Neural progenitor cell (in vitro differentiated cells): ENCODE measurements around the gene ACACA. TPM values are rescaled to one million over a fixed set of nuclear protein-coding genes. Genes with fewer than 3 reads are reported as not detected.

Source experiments
- DNase-seq: peaks from one replicate; pipeline ENCODE4 v3.0.0-alpha.2; 2016; ENCODE audit warnings: low spot score
- H2AFZ ChIP-seq: fragments of 200-600 bp; sonication (generic); replicated peaks from 2 replicates; pipeline ENCODE4 v1.6.1; 2016; ENCODE audit warnings: antibody characterized with exemption
- H3F3A ChIP-seq: fragments of 200-600 bp; sonication (generic); 2 replicates; pipeline ENCODE4 v1.6.1; 2016; ENCODE audit warnings: antibody characterized with exemption, low read depth
- H3K27ac ChIP-seq: fragments of 200-600 bp; sonication (generic); 2 replicates; pipeline ENCODE4 v1.5.1; 2016; ENCODE audit warnings: mild to moderate bottlenecking
- H3K27me3 ChIP-seq: fragments of 200-600 bp; sonication (generic); 2 replicates; pipeline ENCODE4 v1.6.1; 2016; ENCODE audit warnings: mild to moderate bottlenecking, moderate library complexity
- H3K36me3 ChIP-seq: fragments of 200-600 bp; sonication (generic); 2 replicates; pipeline ENCODE4 v1.5.1; 2016
- H3K4me1 ChIP-seq: fragments of 200-600 bp; sonication (generic); 2 replicates; pipeline ENCODE4 v1.6.1; 2016; ENCODE audit warnings: mixed run types
- H3K4me2 ChIP-seq: fragments of 200-600 bp; sonication (generic); 2 replicates; pipeline ENCODE4 v1.6.1; 2016
- H3K4me3 ChIP-seq: fragments of 200-600 bp; sonication (generic); 2 replicates; pipeline ENCODE4 v1.5.1; 2016
- H3K79me2 ChIP-seq: fragments of 200-600 bp; sonication (generic); 2 replicates; pipeline ENCODE4 v1.6.1; 2016; ENCODE audit warnings: low read depth
- H3K9ac ChIP-seq: fragments of 200-600 bp; sonication (generic); 2 replicates; pipeline ENCODE4 v1.6.1; 2016
- H3K9me3 ChIP-seq: fragments of 200-600 bp; sonication (generic); 2 replicates; pipeline ENCODE4 v1.5.1; 2016; ENCODE audit warnings: low read depth
- H4K20me1 ChIP-seq: fragments of 200-600 bp; sonication (generic); 2 replicates; pipeline ENCODE4 v1.6.1; 2016; ENCODE audit warnings: low read depth
- H3K27ac Mint-ChIP-seq: 3 replicates; pipeline ENCODE4 v1.8.0; 2021; ENCODE audit warnings: mixed read lengths
- H3K27me3 Mint-ChIP-seq: 2 replicates; pipeline ENCODE4 v1.8.0; 2022; ENCODE audit warnings: low read depth, mild to moderate bottlenecking, inconsistent platforms, moderate library complexity, mixed read lengths; ENCODE audit not compliant: insufficient read depth
- H3K36me3 Mint-ChIP-seq: 3 replicates; pipeline ENCODE4 v1.8.0; 2021; ENCODE audit warnings: mixed read lengths
- H3K4me1 Mint-ChIP-seq: 3 replicates; pipeline ENCODE4 v1.8.0; 2021; ENCODE audit warnings: mixed read lengths
- H3K4me3 Mint-ChIP-seq: 3 replicates; pipeline ENCODE4 v1.8.0; 2021; ENCODE audit warnings: mild to moderate bottlenecking, moderate library complexity, mixed read lengths
- H3K9me3 Mint-ChIP-seq: 3 replicates; pipeline ENCODE4 v1.8.0; 2020; ENCODE audit warnings: mixed read lengths
- EZH2 ChIP-seq: fragments of 200-600 bp; sonication (generic); IDR thresholded peaks from 2 replicates; pipeline ENCODE4 v1.6.1; 2017; ENCODE audit warnings: antibody characterized with exemption, mild to moderate bottlenecking, moderate library complexity
- EZH2phosphoT487 ChIP-seq: fragments of 200-600 bp; sonication (generic); IDR thresholded peaks from 2 replicates; pipeline ENCODE4 v1.6.1; 2017; ENCODE audit warnings: antibody characterized with exemption
- total RNA-seq: library from RNA; depleted of rRNA; stranded (reverse); fragments of >200 nt; gene quantifications from 2 replicates; pipeline ENCODE4 v1.2.3, GENCODE V29; 2015; ENCODE audit warnings: low replicate concordance
- TF ChIP-seq, protein P1 (sequence below): fragments of 200-600 bp; sonication (generic); IDR thresholded peaks from 2 replicates; pipeline ENCODE4 v1.5.1; 2017; ENCODE audit warnings: antibody characterized with exemption, mild to moderate bottlenecking

Gene ACACA
- total RNA-seq, 1 donor from 2014 or later: 88.6 TPM

DNA sequence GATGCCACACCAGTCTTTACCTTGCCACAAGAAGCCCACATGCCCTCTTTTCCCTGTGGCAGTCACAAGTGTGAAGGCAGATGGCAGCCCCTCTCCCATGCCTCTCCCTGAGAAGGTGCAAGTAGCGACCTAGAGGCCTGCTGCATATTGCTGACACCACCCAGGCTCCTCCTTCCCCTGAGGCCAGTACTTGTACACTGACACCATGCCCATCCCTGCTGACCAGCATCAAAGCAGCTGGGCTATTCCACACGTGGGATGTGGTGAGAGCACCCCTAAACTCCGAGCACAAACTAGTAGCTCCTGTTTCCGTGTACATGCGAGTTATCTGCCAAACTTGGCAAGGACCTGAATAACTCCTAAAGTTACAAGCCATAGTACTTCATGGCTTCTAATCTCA lies 308.5 kb downstream of the ACACA start:
- no peak overlapping the region for H3K27ac ChIP-seq
- H3K27me3 ChIP-seq: no peaks in the 10 kb centered on the region
- H3K4me3 ChIP-seq: no peak overlapping the region
- H3K9ac ChIP-seq: no peak overlapping the region
- H3K9me3 ChIP-seq: no peaks in the 10 kb centered on the region
- no peak for DNase-seq
- Mint-ChIP-seq H3K4me3 (no peak overlapping the region), H3K27ac (no peak overlapping the region), H3K36me3 (peaks cover 37% of the 10 kb centered on the region), H3K27me3 (peaks cover 6% of the 10 kb centered on the region), H3K9me3 (no peaks in the 10 kb centered on the region), H3K4me1 (peaks cover 2% of the 10 kb centered on the region)
- H4K20me1 ChIP-seq: peaks cover 5% of the 10 kb centered on the region
- no peak overlapping the region for H3K4me2 ChIP-seq
- no peaks in the 10 kb centered on the region for H3K79me2 ChIP-seq
- TF ChIP-seq EZH2phosphoT487: no peak
- TF ChIP-seq EZH2: no peak
- TF ChIP-seq, protein P1, sequence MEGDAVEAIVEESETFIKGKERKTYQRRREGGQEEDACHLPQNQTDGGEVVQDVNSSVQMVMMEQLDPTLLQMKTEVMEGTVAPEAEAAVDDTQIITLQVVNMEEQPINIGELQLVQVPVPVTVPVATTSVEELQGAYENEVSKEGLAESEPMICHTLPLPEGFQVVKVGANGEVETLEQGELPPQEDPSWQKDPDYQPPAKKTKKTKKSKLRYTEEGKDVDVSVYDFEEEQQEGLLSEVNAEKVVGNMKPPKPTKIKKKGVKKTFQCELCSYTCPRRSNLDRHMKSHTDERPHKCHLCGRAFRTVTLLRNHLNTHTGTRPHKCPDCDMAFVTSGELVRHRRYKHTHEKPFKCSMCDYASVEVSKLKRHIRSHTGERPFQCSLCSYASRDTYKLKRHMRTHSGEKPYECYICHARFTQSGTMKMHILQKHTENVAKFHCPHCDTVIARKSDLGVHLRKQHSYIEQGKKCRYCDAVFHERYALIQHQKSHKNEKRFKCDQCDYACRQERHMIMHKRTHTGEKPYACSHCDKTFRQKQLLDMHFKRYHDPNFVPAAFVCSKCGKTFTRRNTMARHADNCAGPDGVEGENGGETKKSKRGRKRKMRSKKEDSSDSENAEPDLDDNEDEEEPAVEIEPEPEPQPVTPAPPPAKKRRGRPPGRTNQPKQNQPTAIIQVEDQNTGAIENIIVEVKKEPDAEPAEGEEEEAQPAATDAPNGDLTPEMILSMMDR: no peak
- H2AFZ ChIP-seq: no peak overlapping the region
- H3K36me3 ChIP-seq: no peaks in the 10 kb centered on the region
- peaks cover 2% of the 10 kb centered on the region for H3K4me1 ChIP-seq
- H3F3A ChIP-seq: peaks cover 10% of the 10 kb centered on the region

DNA sequence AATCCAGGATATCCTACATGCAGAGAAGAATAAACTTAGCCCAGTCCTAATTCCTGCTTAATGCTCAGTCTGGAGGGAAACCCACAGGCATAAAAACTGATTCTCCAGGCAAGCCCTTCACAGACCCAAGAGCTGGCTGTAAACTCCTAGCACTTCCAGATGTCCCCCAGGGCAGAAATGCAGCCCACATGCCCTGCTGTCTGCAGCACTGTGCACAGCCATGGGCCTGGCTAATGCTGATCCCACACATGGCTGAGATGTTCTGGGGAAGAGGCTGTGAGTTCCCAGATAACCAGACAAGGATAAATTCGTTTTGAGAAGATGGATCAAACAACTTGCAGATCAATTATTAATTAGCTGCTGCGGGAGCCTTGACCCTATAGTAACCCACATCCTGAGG lies 309.5 kb downstream of the ACACA start:
- no peak for DNase-seq
- Mint-ChIP-seq H3K9me3 (no peaks in the 10 kb centered on the region), H3K36me3 (peaks cover 37% of the 10 kb centered on the region), H3K4me1 (peaks cover 2% of the 10 kb centered on the region), H3K27me3 (peaks cover 6% of the 10 kb centered on the region), H3K27ac (no peak overlapping the region), H3K4me3 (no peak overlapping the region)
- no peaks in the 10 kb centered on the region for H3K79me2 ChIP-seq
- no peak overlapping the region for H3K27ac ChIP-seq
- H3K4me3 ChIP-seq: no peak overlapping the region
- H2AFZ ChIP-seq: no peak overlapping the region
- H3K9ac ChIP-seq: no peak overlapping the region
- no peaks in the 10 kb centered on the region for H3K4me1 ChIP-seq
- H3K4me2 ChIP-seq: no peak overlapping the region
- H3K36me3 ChIP-seq: no peaks in the 10 kb centered on the region
- TF ChIP-seq EZH2: no peak
- TF ChIP-seq, protein P1: no peak
- TF ChIP-seq EZH2phosphoT487: no peak
- H3K27me3 ChIP-seq: no peaks in the 10 kb centered on the region
- peaks cover 4% of the 10 kb centered on the region for H3F3A ChIP-seq
- H4K20me1 ChIP-seq: no peaks in the 10 kb centered on the region
- no peaks in the 10 kb centered on the region for H3K9me3 ChIP-seq

DNA sequence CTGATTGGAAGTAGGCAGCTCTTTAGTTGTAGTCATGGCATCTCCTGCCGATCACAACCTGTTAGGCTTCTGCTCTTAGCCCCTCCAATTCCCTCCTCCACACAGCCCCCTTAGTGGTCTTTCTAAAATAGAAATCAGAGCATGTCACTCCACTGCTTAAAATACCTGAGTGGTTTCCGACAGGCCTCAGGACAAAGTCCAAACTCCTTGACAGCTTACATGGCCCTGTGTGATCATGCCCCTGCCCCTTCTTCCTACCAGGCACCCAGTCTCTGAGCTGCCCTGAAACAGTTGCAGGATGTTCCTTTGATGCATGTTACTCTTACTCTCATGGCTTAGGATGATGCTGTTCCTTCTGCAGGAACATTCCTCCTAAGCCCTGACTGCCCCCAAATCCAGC lies 310.6 kb downstream of the ACACA start:
- peaks cover 34% of the 10 kb centered on the region for H3K36me3 Mint-ChIP-seq
- no peak overlapping the region for H3K27ac ChIP-seq

More for the DNA sequence above, 310.6 kb downstream of the ACACA start:
- TF ChIP-seq, protein P1: no peak
- TF ChIP-seq EZH2phosphoT487: no peak
- no peak for TF ChIP-seq EZH2
- H3K79me2 ChIP-seq: no peaks in the 10 kb centered on the region
- no peak overlapping the region for H3K4me2 ChIP-seq
- no peaks in the 10 kb centered on the region for H3K27me3 ChIP-seq
- H4K20me1 ChIP-seq: no peaks in the 10 kb centered on the region
- Mint-ChIP-seq H3K27me3 (peaks cover 6% of the 10 kb centered on the region), H3K4me1 (peaks cover 2% of the 10 kb centered on the region), H3K27ac (no peak overlapping the region), H3K4me3 (no peak overlapping the region), H3K9me3 (no peaks in the 10 kb centered on the region)
- H3K9me3 ChIP-seq: no peaks in the 10 kb centered on the region
- no peaks in the 10 kb centered on the region for H3K36me3 ChIP-seq
- H3F3A ChIP-seq: peaks cover 4% of the 10 kb centered on the region
- no peak for DNase-seq
- no peak overlapping the region for H3K4me3 ChIP-seq
- peaks cover 1% of the 10 kb centered on the region for H3K4me1 ChIP-seq
- H3K9ac ChIP-seq: no peak overlapping the region
- H2AFZ ChIP-seq: no peak overlapping the region
